Hepatocyte (in vitro differentiated cells): ENCODE measurements around the gene PLXNA2. TPM values are rescaled to one million over a fixed set of nuclear protein-coding genes. Genes with fewer than 3 reads are reported as not detected.

Experiments
- DNase-seq: peaks from one replicate; pipeline ENCODE4 v3.0.0-alpha.2; 2016; ENCODE audit warnings: low spot score
- H2AFZ ChIP-seq: fragments of 200-600 bp; sonication (generic); 2 replicates; pipeline ENCODE4 v1.6.0; 2016; ENCODE audit warnings: antibody characterized with exemption, mild to moderate bottlenecking
- H3K27ac ChIP-seq: fragments of 200-600 bp; sonication (generic); 2 replicates; pipeline ENCODE4 v1.5.1; 2016; ENCODE audit warnings: mild to moderate bottlenecking
- H3K27me3 ChIP-seq: fragments of 200-600 bp; sonication (generic); 2 replicates; pipeline ENCODE4 v1.6.1; 2016
- H3K36me3 ChIP-seq: fragments of 200-600 bp; sonication (generic); replicated peaks from 2 replicates; pipeline ENCODE4 v1.5.1; 2016; ENCODE audit warnings: low read depth; ENCODE audit not compliant: insufficient read depth
- H3K4me1 ChIP-seq: fragments of 200-600 bp; sonication (generic); 2 replicates; pipeline ENCODE4 v1.5.1; 2016; ENCODE audit warnings: mild to moderate bottlenecking, moderate library complexity; ENCODE audit not compliant: insufficient read depth
- H3K4me2 ChIP-seq: fragments of 200-600 bp; sonication (generic); 2 replicates; pipeline ENCODE4 v1.6.0; 2016
- H3K4me3 ChIP-seq: fragments of 200-600 bp; sonication (generic); 2 replicates; pipeline ENCODE4 v1.5.1; 2016; ENCODE audit warnings: mild to moderate bottlenecking
- H3K79me2 ChIP-seq: fragments of 200-600 bp; sonication (generic); 2 replicates; pipeline ENCODE4 v1.6.0; 2017; ENCODE audit warnings: mild to moderate bottlenecking
- H3K9me2 ChIP-seq: fragments of 200-600 bp; sonication (generic); replicated peaks from 2 replicates; pipeline ENCODE4 v1.6.0; 2017; ENCODE audit warnings: mild to moderate bottlenecking; ENCODE audit not compliant: insufficient read depth
- H3K9me3 ChIP-seq: fragments of 200-600 bp; sonication (generic); 2 replicates; pipeline ENCODE4 v1.5.1; 2016; ENCODE audit warnings: low read depth, mild to moderate bottlenecking
- H4K20me1 ChIP-seq: fragments of 200-600 bp; sonication (generic); 2 replicates; pipeline ENCODE4 v1.6.0; 2016; ENCODE audit warnings: mild to moderate bottlenecking; ENCODE audit not compliant: insufficient read depth, poor library complexity, severe bottlenecking
- CTCF ChIP-seq: fragments of 200-600 bp; sonication (generic); IDR thresholded peaks from 2 replicates; pipeline ENCODE4 v1.5.1; 2016; ENCODE audit warnings: antibody characterized with exemption, mild to moderate bottlenecking; ENCODE audit not compliant: poor library complexity
- EZH2 ChIP-seq: fragments of 200-600 bp; sonication (generic); IDR thresholded peaks from 2 replicates; pipeline ENCODE4 v1.6.1; 2016; ENCODE audit warnings: antibody characterized with exemption, mild to moderate bottlenecking, borderline replicate concordance
- EZH2phosphoT487 ChIP-seq: fragments of 200-600 bp; sonication (generic); IDR thresholded peaks from one replicate; pipeline ENCODE4 v1.6.1; 2018; ENCODE audit warnings: antibody characterized with exemption, mild to moderate bottlenecking, low read depth, moderate library complexity; ENCODE audit not compliant: unreplicated experiment, severe bottlenecking
- WGBS: methylation state at CpG from one replicate; pipeline ENCODE4 v1.1.6; 2016; ENCODE audit warnings: low lambda C conversion rate; ENCODE audit errors: missing lambda C conversion rate; 5-methylcytosine and 5-hydroxymethylcytosine counted together
- polyA plus RNA-seq: library from polyadenylated mRNA; unstranded; fragments of >200 nt; fragmentation: Nextera tagmentation; extraction: Ambion mirVana; gene quantifications from 2 replicates; pipeline ENCODE4 v1.2.1, GENCODE V29; 2016
- total RNA-seq: library from RNA; depleted of rRNA; stranded (reverse); fragments of >200 nt; gene quantifications from 2 replicates; pipeline ENCODE4 v1.2.3, GENCODE V29; 2014

Gene PLXNA2
- total and polyA plus RNA-seq, 2 experiments from 2014 or later: 9.8 to 13.1 TPM

DNA sequence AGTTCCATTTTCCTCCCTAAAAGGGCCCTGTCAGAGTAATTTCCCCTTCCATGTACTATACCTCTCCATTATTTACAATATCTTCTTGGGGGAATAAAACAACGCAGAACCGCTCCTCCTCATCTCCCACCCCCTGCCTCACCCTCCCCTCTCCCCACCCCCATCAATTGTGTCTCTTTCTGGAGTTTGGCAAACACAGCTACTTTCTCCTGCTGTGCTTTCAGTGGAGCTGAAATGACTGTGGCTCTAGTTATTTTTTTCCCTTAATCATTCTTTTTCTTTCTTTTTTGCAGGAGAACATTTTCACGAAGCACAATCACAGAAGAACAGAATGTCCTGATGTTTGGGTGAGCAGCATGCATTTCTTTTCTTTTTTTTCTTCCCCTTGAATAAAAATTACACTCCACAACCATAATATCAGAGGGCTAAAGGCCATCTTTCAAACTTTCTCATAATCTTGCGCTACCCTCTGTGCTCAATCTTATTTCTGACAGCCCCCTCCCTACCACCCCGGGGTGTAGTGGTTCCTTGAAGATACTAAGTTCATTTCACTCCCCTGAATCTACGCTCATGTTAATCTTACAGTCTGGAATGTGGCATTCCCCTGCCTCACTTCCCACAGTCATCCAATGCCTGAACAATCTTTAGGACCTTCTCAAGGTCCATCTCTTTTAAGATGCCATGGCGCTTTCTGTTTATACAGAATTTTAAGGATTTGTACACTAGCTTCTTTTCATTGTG, 8.8 kb upstream of the PLXNA2 start:
- H3K4me3 ChIP-seq: no peak overlapping the region
- no peak for TF ChIP-seq EZH2
- TF ChIP-seq EZH2phosphoT487: no peak
- no peak for TF ChIP-seq CTCF
- 50% methylated on average over 7 of the region's 7 CpGs for WGBS

DNA sequence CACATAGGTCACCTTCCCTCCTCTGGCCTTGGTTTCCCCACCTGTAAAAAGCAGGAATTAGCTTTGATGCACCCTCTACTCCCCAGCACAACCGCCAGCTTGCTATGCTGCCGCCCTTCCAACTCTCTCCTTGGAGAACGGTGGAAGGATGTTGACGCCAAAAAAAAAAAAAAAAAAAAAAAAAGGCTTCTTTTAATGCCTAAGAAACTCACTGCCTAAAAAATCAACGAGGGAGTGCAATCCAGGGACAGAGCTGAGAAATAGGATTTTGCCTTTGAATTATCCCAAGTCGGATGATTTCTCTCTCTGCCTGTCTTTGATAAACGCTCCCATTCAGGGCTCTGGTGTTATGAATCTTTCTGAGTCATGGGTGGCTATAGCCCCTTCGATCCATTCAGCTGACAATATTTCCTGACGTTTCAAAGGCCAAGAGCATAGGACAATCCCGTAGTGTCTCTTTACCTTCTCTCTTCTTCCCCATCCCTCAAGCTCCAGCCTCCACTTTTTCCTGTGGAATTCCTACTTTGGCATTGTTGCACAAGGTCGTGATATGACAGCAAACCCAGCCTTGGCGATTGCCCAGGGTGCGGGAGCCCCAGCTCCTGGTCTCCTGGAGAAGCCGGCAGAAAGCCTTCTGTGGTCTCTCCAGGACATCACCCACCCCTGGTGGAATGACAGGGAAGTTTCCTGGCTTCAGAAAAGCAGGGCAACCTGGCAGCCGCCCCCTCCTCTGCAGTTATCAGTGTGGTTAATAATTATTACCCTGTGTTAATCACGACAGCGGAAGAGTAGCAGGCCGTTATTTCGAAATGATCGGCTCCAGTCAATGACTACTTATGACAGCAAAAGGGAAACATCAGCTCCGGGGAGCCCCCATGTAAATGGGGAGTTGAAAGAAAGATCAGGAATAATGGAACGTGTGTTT, 8.0 kb upstream of the PLXNA2 start:
- no peaks in the 10 kb centered on the region for H3K9me2 ChIP-seq
- peak overlapping the region; percentile 69 for H3K4me2 ChIP-seq
- H3K27ac ChIP-seq: peak overlapping the region; percentile 52
- peaks cover 18% of the 10 kb centered on the region for H3K4me1 ChIP-seq
- no peaks in the 10 kb centered on the region for H3K36me3 ChIP-seq
- H3K79me2 ChIP-seq: no peaks in the 10 kb centered on the region
- no peak overlapping the region for H3K4me3 ChIP-seq
- H3K9me3 ChIP-seq: no peaks in the 10 kb centered on the region
- H4K20me1 ChIP-seq: no peaks in the 10 kb centered on the region
- DNase-seq: peak; percentile 50
- H3K27me3 ChIP-seq: no peaks in the 10 kb centered on the region
- TF ChIP-seq CTCF: peak; percentile 21
- TF ChIP-seq EZH2: no peak
- no peak for TF ChIP-seq EZH2phosphoT487
- no peak overlapping the region for H2AFZ ChIP-seq
- 52% methylated on average over 22 of the region's 22 CpGs for WGBS

More for the DNA sequence above, 8.8 kb upstream of the PLXNA2 start:
- no peak for DNase-seq
- Histone ChIP-seq H3K9me2 (no peaks in the 10 kb centered on the region), H3K79me2 (no peaks in the 10 kb centered on the region), H3K9me3 (no peaks in the 10 kb centered on the region), H3K36me3 (no peaks in the 10 kb centered on the region), H3K27ac (peak overlapping the region; percentile 52), H3K4me1 (peaks cover 18% of the 10 kb centered on the region), H3K27me3 (no peaks in the 10 kb centered on the region), H2AFZ (no peak overlapping the region), H3K4me2 (peak overlapping the region; percentile 69), H4K20me1 (no peaks in the 10 kb centered on the region)

DNA sequence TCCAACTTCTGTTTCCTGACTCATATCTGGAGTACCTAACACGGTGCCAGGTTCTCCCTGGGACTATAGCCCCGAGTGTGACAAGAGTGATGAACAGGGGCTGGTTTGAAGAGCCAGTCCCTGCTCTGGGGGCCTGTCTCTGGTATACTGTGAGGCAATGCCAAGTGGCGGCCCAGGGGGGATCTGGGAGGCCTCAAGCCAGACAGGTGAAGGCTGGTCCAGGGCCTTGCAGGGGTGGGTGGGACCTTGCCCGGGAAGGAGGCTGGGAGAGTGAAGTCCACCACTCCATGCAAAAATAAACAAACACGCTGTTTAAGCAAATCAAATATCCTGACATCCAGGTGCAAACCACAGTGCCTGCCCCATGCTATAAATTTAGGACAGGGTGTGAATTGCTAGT, 6.8 kb upstream of the PLXNA2 start:
- Histone ChIP-seq H2AFZ (no peak overlapping the region), H3K27me3 (no peaks in the 10 kb centered on the region), H3K9me3 (no peaks in the 10 kb centered on the region), H3K4me2 (no peak overlapping the region), H3K4me3 (no peak overlapping the region), H4K20me1 (no peaks in the 10 kb centered on the region), H3K36me3 (no peaks in the 10 kb centered on the region), H3K27ac (no peak overlapping the region), H3K79me2 (no peaks in the 10 kb centered on the region), H3K4me1 (peaks cover 18% of the 10 kb centered on the region), H3K9me2 (no peaks in the 10 kb centered on the region)
- WGBS: 41% methylated on average over 5 of the region's 5 CpGs
- TF ChIP-seq EZH2phosphoT487: no peak
- no peak for TF ChIP-seq EZH2
- TF ChIP-seq CTCF: no peak
- DNase-seq: no peak
